ENCODE data around the gene SYT1. TPM values are rescaled to one million over a fixed set of nuclear protein-coding genes. Genes with fewer than 3 reads are reported as not detected.

Gene SYT1
- total and polyA plus RNA-seq, 2 of the 8 experiments (the other 6 are each of a cell fraction or from before 2014, with no cell fraction given), result 11.0 to 34.6 TPM

DNA sequence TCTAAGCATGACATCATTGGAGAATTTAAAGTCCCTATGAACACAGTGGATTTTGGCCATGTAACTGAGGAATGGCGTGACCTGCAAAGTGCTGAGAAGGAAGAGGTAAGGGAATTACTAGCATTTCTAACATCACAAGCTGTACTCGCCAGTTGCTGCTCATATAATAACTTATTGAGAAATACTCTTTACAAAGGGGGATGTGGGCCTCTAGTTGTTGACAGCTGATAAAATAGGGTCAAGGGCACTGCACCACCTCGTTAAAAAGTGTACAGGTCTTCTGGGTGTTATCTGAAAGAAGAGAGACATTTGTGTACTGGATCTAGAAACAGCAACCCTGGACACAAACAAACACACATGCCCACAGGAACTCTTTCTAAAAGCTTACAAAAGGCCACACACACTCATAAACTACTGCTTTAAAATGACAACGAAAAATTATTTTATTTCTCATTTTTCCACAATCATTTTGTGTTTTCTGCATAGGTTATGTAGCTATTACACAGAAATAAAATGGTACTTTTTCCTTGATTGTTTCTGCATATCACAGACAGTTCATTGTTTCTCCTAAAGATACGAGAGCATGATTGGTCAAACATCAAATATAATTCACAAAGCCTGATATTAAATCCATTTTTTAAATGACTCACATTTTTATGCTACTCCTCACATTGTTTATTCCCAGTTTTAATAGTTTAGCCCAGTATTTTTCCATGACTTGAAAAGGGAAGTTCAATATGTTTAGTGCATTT lies 435.0 kb downstream of the SYT1 start:
- Histone ChIP-seq H3K79me2 (ENCODE audit: control insufficient read depth in 1 of 2, insufficient read depth in 2 of 2, low read length in 2 of 2) (no peaks in the 10 kb centered on the region), H2BK5ac (ENCODE audit: low read depth, low read length) (no peak overlapping the region), H2BK12ac (ENCODE audit: low read depth, low read length) (no peak overlapping the region), H3K27ac (ENCODE audit: low read depth, low read length) (no peak overlapping the region), H3K4me2 (ENCODE audit: insufficient read depth in 1 of 2, low read depth in 2 of 2, low read length in 2 of 2) (no peak overlapping the region), H4K20me1 (replicated peaks in 1 of 2; ENCODE audit: control insufficient read depth in 1 of 2, insufficient read depth in 2 of 2, low read length in 2 of 2) (no peaks in the 10 kb centered on the region), H3K36me3 (ENCODE audit: control insufficient read depth in 2 of 4, insufficient read depth in 4 of 4, low read length in 3 of 4) (peaks cover 0 to 17% (median 5%) of the 10 kb centered on the region in 4 experiments; a peak in 4 of 8 replicates), H3K4ac (replicated peaks; ENCODE audit: insufficient read length, low read depth, low read length) (no peak overlapping the region), H3K79me1 (ENCODE audit: low read depth, low read length) (no peaks in the 10 kb centered on the region), H4K91ac (replicated peaks; ENCODE audit: insufficient read length, low read length) (no peak overlapping the region), H3K23ac (ENCODE audit: insufficient read length) (no peak overlapping the region), H3K4me1 (replicated peaks in 1 of 4; ENCODE audit: control insufficient read depth in 3 of 4, insufficient read depth in 4 of 4, low read length in 3 of 4) (no peaks in the 10 kb centered on the region), H4K5ac (ENCODE audit: insufficient read length, low read depth, low read length) (no peak overlapping the region), H3K27me3 (replicated peaks in 1 of 4; ENCODE audit: control insufficient read depth in 3 of 4, extremely low read depth in 1 of 4, insufficient read depth in 3 of 4, low read length in 3 of 4) (no peaks in the 10 kb centered on the region), H4K8ac (ENCODE audit: extremely low read depth, insufficient read depth, low read length) (no peak overlapping the region), H2BK120ac (replicated peaks; ENCODE audit: low read depth, low read length) (no peak overlapping the region), H3K14ac (ENCODE audit: insufficient read length) (no peak overlapping the region), H3K9ac (replicated peaks in 1 of 4; ENCODE audit: extremely low read depth in 1 of 4, low read depth in 3 of 4, low read length in 3 of 4) (no peak overlapping the region), H3K18ac (ENCODE audit: extremely low read depth, low read length) (no peak overlapping the region), H2BK15ac (ENCODE audit: low read length) (no peak overlapping the region), H3K4me3 (ENCODE audit: extremely low read depth in 1 of 4, insufficient read depth in 2 of 4, low read depth in 3 of 4, low read length in 4 of 4) (no peak overlapping the region), H3K23me2 (ENCODE audit: low read depth, low read length) (no peaks in the 10 kb centered on the region), H2BK20ac (ENCODE audit: low read length) (no peak overlapping the region), H2AK5ac (ENCODE audit: low read depth, low read length) (no peak overlapping the region), H2AFZ (ENCODE audit: low read length) (no peak overlapping the region), H3K9me3 (ENCODE audit: insufficient read depth in 2 of 2, low read depth in 1 of 2, low read length in 1 of 2) (no peaks in the 10 kb centered on the region), H3K56ac (replicated peaks; ENCODE audit: insufficient read length, low read depth, low read length) (no peak overlapping the region)
- CTCF ChIA-PET (ENCODE audit: partially characterized antibody), result interaction anchor here (0.6 to 1.0 kb wide), 3 partner anchors 15 to 85 kb away, joined by 3 to 4 read pairs (median 3); no protein-coding TSS in a partner anchor
- POLR2A ChIA-PET (ENCODE audit: partially characterized antibody), result interaction anchor here (1.1 kb wide), 1 partner anchor 16 kb away, joined by 3 read pairs; no protein-coding TSS in a partner anchor
- WGBS, 2 experiments (ENCODE audit: extremely low coverage in 1 of 2, insufficient coverage in 1 of 2, insufficient read length in 1 of 2, insufficient replicate concordance in 2 of 2, low coverage in 1 of 2, low lambda C conversion rate in 2 of 2, missing lambda C conversion rate in 1 of 2), result 88% methylated on average over 5 of the region's 5 CpGs; no CpG with 5 or more reads in 1 of the 2 experiments
- no peak for DNase-seq (ENCODE audit: low read depth in 1 of 2, low spot score in 2 of 2)
- no peak for FAIRE-seq
- no peak for TF ChIP-seq TAF7 (optimal IDR thresholded peaks at IDR 0.05; ENCODE audit: borderline replicate concordance, low read depth, low read length)
- no peak for TF ChIP-seq BCL11A (IDR thresholded peaks at IDR 0.05; ENCODE audit: low read depth in 2 of 2, low read length in 2 of 2)
- TF ChIP-seq RBBP5 (IDR thresholded peaks at IDR 0.05; ENCODE audit: borderline replicate concordance, low read depth, low read length), result no peak
- TF ChIP-seq HDAC2 (IDR thresholded peaks at IDR 0.05; ENCODE audit: borderline replicate concordance in 1 of 2, low read depth in 2 of 2, low read length in 2 of 2), result no peak
- no peak for TF ChIP-seq KDM1A (IDR thresholded peaks at IDR 0.05; ENCODE audit: borderline replicate concordance, low read length)
- TF ChIP-seq CBX5 (IDR thresholded peaks at IDR 0.05; ENCODE audit: low read depth, low read length), result no peak
- TF ChIP-seq, protein P1, sequence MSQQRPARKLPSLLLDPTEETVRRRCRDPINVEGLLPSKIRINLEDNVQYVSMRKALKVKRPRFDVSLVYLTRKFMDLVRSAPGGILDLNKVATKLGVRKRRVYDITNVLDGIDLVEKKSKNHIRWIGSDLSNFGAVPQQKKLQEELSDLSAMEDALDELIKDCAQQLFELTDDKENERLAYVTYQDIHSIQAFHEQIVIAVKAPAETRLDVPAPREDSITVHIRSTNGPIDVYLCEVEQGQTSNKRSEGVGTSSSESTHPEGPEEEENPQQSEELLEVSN (IDR thresholded peaks at IDR 0.05), result no peak
- no peak for TF ChIP-seq BRCA1 (IDR thresholded peaks at IDR 0.05; ENCODE audit: low read depth, low read length)
- TF ChIP-seq SRF (IDR thresholded peaks at IDR 0.05; ENCODE audit: low read depth, low read length), result no peak
- no peak for TF ChIP-seq TAF1 (IDR thresholded peaks at IDR 0.05; ENCODE audit: low read depth, low read length)
- no peak for TF ChIP-seq EZH2 (IDR thresholded peaks at IDR 0.05; ENCODE audit: low read depth, low read length, severe bottlenecking)
- no peak for TF ChIP-seq SP2 (IDR thresholded peaks at IDR 0.05; ENCODE audit: low read length)

Measured in H1 (cell line).